ENCODE measurements around the gene MATN4.
A peak's percentile ranks its signal among the peaks of the same experiment; 100 is the strongest.
"Not testable (repeated sequence)": the region's sequence is repeated elsewhere in the genome, so short reads cannot be mapped to it uniquely, and the experiment has no call there.

The MATN4 gene, protein sequence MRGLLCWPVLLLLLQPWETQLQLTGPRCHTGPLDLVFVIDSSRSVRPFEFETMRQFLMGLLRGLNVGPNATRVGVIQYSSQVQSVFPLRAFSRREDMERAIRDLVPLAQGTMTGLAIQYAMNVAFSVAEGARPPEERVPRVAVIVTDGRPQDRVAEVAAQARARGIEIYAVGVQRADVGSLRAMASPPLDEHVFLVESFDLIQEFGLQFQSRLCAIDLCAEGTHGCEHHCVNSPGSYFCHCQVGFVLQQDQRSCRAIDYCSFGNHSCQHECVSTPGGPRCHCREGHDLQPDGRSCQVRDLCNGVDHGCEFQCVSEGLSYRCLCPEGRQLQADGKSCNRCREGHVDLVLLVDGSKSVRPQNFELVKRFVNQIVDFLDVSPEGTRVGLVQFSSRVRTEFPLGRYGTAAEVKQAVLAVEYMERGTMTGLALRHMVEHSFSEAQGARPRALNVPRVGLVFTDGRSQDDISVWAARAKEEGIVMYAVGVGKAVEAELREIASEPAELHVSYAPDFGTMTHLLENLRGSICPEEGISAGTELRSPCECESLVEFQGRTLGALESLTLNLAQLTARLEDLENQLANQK

DNA sequence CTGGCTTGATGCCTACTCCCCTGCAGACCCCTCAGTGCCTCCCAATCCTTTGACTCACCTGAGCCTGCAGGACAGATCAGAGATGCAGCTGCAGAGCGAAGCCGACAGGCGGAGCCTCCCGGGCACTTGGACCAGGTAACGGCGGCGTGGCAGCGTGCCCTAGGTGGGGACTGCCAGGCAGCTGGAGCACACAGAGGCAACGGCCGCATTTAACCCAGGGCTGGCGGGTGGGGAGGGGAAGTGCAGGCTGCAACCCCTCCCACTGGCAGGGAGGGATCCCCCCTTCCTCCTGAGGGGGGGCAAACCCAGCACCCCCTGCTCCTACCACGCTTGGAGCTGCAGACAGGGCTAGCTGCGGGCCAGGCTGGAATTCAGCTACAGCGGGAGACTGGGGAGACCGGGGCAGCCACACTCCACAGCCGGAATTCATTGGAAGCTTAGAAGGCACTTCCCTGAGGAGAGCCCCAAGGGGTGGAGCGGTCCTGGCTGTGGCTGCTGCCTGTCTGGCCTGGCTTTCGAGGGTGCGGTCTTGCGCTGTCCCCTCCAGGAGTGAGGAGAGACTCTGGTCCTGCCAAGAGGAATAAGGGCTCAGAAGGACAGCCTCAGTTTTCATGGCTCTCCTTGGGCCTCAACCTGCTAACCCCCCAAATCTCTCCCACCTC lies at the start of gene MATN4:
Gene MATN4 (minus strand): TSS at position 183 of the 662 bp plus-strand sequence. CDS start 2,717 bp downstream, outside the sequence.
- no peak for DNase-seq

DNA sequence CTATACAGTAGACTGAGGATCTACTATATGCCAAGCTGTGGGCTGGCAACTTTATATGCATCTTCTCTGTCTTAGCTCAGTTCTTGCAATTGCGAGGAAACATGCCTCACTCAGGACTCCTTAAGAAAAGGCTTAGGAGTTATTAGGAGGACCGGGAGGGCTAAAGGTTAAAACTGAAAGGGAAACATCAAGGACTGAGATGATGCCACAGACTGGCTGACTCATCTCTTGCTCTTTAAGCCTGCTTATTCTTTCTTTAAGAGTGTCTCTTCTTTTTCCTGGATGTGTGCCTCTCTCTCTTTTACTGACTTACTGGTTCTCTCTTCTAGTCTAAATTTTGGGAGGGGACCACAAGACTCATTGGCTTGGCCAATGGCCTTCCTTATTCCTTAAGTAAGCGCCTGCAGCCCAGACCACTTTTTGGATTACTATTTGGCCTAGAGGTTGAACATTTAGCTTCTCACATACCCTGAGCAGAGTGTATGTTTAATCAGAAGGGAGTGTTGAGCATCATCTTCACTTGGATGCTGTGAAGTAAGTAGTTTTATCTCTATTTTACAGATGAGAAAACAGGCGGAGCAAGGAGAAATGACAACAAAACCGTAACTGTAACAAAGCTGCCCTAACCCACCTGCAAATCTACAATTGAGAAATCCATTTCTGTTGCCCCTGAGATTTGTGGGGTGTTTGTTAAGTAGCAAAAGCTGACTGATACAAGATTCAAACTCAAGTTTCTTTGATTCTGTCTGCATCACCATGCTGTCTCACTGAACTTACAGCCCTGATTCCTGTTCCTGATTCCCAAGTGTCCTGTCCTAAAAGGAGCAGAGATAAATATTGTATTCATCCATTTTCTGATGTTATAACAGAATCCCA lies 47.3 kb upstream of the MATN4 start:
- DNase-seq: no peak

DNA sequence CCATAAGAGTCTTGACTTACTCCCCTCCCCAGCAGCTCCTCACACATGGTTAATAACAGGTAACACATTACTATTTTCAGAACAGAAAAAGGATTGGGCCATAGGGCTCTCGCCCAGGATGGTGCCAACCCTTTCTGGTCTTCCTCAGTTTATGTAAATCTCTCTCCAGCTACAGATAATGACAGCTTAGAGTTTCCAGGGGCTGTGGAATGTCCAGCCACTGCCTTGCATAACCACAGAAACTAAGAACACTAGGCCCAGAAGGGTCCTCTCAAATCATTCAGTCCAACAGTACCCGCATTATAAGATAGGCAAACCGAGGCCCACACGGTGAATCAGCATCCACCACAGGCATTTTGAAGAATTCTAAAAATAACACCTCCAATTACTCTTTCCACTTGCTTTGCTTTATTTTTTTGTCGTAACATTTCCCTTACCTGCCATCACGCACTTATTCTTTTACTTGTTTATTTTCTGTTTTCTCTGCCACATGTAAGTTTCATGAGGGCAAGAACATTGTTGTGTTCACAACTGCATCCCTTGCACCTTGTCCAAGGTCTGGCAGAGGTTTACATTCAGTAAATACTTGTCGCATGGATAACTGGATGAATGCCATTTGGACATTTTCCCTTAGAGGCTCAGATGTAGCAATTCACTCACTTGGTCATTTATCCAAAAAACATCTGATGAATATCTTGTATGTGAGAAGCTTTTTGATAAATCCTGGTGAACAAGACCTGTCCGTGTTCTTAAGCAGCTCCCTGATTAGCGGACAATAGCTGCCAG lies 46.5 kb upstream of the MATN4 start:
- no peak for DNase-seq

DNA sequence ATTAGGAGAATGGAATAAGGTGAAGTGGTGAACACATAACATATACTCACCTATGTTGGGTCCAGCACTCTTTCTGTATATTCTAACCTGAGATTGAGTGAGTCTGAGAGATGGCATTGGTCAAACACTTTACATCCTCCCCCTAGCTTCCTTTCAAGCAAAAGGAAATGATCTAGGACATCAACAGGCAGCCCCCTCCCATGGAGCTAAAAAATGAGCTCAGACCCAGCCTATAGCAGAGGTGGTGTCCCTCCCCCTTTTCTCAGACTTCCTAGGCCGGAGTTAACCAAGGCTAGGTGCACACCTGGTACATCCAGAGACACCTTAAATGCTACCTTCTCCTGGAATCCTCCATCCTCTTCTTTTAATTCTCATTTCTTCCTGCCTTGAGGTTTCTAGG lies 45.6 kb upstream of the MATN4 start:
- no peak for DNase-seq

DNA sequence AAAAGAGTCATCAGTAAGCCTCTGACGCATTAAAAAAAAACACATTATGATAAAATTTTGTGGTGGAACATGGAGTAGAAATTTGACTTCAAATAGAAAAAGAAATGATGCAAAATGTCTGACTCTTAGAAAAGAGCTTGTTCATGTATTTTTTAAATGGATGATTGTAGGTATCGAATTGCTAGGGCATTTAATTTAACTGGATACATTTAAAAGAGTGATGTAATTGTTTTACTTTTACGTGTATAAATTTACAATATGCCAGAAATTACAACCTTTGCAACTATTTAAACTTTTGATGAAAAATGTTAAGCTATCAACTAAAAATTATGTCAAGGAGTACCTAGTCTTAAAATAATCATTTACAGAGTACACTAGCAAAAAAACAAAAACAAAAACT lies 44.6 kb upstream of the MATN4 start:
- DNase-seq: no peak

DNA sequence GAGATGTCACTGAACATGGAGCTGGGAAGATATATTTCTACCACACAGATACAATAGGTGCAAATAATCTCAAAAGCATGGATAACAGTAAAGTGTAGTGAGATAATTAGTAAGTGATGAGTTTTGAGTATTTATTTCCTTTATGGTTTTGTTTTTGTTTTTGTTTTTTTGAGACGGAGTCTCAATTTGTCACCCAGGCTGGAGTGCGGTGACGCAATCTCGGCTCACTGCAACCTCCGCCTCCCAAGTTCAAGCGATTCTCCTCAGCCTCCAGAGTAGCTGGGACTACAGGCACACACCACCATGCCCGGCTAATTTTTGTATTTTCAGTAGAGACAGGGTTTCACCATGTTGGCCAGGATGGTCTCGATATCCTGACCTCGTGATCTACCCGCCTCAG lies 42.7 kb upstream of the MATN4 start:
- DNase-seq: not testable (repeated sequence)

DNA sequence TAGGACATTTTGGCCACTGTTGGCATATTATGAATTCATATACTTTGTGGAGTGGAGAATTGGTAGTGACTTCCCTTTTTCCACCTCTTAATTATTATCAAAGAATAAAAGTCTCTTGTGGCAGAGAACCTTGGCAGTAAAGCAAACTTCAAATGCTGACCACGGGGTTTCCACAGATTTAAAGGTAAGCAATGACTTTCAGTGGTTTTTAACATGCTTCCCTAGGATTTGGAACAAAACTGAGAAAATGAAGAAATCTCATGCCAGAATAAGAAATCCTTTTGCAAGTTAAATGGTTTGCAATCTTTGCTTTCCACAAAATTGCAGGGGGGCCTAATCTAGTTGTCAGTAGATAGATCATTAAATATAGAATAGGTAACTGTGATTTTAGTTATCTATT lies 42.1 kb upstream of the MATN4 start:
- DNase-seq: no peak

DNA sequence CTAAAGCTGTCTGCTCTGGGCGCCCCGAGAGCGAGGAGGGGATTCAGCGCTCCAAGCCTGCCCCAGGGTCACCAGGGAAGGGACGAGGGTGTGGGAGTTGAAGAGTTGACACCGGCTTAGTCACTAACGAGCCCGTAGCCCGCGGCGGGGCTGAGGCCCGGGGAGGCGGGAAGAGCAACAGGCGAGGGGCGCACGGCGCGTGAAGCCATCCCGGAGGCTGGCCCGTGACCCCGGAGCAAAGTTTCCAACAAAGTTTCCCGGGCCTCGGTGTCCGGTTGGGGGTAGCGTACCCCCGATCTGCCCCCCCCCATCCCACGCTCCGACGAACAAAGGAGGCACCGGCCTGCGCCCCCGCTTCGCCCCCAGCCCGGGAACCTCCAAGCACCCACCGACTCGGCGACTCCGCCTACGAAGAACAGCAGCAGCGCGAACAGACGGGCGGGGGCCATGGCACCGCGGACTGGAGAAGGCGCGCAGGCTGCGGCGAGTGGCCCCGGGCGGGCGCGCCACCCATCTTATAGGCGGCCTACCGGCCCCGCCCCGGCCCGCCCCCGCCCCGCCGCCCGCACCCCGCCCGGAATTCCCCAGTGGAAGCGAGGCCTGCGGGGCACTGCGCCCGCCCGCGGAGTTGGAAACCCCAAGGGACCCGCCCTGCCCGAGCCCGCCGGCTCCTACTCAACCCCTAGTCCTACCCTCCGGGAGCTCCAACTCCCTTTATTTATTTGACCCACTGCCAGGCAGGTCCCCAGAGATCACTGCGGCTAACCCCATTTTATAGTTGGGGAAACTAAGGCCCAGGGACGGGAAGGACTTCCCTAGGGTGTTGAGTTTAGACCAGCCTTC lies 40.1 kb upstream of the MATN4 start, which contains the start of gene SDC4:
Gene SDC4 (minus strand): TSS at position 489 of the 843 bp plus-strand sequence. CDS start 40 bp downstream, at position 449.
- peak; percentile 66 for DNase-seq

DNA sequence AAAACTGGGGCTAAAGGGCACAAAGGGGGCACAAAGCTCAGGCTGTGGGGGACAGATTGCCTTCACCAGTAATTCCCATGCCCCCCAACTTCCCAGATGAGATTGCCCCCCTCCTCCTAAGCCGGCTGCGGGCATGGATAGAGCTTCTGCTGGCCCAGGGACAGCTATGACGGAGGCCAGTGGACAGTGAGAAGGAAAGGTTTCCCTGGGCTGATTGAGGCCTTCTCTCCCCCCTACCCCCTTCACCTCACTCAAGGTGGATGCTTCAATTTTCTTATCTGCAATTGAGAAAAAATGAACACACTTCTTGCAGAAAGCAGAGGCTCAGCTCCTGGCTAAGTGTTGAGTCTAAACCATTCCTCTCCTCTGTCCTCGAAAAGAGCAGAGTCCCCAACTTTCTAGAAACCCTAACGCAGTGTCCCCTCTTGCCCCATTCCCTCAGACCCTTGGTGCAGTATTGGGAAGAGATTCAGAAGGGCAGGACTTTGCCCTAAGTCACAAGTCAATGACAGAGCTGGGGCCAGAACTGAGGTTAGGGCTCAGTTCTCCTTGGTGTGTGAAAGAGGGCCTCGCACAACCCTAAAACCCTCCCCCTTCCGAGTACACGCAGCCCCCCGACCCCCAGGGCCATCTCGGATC lies 39.3 kb upstream of the MATN4 start:
- no peak for DNase-seq

DNA sequence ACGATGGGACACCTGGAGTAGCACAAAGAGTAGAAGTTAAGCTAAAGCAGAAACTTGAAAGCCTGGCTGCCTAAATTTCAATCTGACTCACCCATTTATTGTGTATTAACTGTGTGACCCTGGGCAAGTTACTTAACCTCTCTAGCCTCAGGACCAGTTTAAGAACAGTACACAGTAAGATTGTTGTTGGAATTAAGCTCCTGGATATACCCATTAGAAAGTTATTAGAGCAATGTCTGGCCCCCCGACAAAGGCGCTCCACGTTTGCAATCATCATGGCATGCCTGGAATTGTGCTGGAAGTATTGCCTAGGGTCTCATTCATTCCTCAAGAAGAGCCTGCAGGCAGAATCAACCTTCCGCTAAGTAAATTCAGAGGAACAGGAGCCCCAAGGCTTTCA lies 38.8 kb upstream of the MATN4 start:
- no peak for DNase-seq

DNA sequence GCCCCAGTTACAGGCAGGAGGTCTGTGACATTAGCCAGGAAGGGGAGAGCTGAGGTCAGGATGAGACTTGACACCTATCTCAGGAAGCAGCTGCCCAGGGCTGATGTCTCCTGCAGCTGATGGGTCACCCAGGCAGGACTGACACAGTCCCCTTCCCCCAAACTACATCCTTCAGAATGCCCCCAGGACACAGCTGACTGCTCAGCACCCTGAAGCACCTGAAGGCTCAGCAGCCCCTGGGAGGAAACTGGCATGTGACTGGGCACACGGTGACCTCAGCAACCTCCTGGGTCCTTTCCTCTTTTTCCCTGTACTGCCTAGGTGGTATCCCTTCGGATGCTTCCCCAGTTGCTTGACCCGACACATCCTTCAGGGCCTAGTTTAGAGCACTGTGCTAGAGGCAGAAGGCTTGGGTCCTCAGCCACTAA lies 38.2 kb upstream of the MATN4 start:
- peak; percentile 49 for DNase-seq

DNA sequence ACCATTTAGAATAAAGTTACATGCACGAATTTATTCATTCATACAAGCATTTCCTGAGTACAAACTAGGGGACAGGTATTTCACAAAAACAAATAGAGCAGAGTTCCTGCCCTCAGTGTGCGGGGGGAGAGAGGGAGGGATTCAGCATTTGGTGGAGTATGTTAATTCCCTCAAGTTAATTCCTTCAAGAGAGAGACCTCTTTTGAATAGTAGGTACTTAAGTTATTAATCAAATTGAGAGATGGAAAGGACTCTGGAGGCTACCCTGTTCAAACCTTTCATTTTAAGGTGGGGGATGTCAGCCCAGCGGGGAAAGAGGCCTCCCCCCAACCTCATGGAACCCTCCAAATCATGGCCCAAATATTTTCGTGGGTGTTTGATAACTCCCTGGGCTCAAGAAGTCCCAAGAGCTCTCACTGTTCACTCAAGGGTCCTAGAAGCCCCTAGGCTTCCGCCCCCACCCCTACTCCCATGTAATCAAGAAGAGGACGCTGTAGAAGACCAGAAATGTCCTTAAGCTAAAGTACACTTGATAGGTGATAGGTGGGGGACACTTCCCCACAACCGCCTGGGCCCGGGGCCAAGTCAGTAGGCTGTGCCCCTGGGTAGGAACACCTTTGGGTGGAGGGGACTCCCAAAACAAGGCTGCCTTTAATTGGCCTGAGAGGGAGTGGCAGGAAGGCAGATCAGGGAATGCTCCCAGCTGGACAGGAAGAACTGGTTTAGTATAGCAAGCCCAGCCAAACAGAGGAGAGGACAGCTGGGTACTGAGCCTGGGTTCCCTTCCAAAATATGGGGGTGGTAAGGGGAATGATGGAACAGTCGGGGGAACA lies 37.2 kb upstream of the MATN4 start:
- no peak for DNase-seq

DNA sequence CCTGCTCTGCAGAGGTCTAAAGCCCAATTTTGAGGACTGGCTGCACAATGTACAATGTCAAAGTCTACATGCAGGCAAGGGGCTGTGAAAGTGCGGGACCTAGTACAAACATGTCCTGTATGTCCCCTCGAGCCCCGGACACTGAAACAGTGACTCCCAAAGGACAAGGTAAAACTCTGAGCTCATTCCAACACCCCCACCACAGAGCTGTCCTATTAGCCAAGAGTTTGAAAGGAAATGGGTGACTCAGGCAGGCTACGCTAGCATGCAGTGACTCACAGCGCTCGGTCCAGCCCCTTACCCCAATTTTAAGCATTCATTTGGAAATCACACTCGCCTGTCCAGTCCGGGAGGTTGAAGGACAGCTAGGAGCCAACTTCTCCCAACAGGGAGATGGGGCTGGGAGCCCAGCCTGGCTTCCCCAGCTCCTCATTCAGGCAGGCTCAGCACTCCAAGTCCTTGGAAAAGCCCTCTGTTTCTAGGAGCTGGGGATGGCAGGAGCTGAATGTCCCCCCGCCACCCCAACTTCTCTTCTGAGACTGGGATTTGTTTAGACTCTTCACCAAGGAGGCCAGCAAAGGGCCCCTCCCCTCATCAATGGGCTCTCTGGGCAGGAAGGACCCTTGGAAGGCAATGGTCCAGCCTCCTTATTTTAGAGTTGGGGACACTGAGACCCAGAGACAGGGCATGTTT lies 36.2 kb upstream of the MATN4 start:
- DNase-seq: no peak

DNA sequence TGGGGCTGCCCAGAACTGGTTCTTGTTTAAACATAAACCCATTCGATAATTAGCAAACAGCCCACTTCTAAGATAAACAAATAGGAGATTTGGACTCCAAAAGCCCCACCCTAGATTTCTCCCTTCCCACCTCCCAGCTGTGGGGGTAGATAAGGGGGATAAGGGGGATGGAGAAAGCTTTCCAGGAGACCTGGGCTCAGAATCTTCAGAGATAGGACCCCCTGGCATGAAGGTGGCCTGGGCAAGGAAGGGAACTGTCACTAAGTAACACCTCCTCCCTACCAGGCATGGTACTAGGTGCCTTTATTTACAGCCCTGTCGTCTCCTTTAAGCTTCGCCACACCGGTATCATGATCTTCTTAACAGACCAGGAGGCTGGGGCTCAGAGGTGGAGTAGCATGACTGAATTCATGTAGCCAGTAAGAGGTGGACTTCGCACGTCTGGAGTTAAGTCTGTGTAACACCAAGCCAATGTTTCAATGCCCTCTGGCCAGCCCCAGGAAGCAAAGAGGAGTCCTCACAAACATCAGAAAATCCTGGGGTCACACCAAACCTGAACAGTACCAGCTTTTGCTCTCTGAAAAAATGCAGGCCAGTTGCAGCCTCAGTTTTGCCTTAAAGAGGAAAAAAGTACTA lies 35.6 kb upstream of the MATN4 start:
- DNase-seq: peak; percentile 68

DNA sequence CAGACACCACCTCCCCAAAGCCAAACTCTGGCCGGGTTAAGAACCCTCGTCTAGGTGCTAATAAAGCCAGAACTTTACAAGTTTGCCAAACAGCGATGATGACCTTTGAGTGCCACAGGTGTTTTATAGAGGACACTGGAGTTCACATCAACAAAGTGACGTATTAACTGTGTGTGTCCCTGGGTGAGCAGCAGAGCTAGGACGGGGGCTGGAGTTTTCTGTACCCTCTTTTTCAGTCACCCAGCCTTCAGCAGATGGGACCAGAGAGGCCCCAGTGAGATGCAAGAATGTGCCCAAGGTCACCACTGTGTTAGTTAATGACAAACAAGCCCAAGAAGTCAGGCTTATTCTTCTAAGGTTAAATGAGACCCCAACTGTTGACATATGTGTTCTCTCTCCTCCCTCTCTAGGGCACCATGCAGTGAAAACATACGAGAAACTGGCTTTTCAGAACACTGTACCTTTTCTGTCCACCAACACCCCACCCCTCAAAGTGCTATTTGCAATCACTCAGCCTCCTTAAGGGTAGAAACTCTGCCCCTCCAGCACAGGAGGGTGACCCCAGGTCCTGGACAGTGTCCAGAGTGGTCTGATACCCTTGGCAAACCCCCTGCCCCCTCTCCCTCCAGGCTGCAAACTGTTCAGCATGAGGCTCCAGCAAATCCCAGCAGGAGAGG lies 34.9 kb upstream of the MATN4 start:
- DNase-seq: no peak

DNA sequence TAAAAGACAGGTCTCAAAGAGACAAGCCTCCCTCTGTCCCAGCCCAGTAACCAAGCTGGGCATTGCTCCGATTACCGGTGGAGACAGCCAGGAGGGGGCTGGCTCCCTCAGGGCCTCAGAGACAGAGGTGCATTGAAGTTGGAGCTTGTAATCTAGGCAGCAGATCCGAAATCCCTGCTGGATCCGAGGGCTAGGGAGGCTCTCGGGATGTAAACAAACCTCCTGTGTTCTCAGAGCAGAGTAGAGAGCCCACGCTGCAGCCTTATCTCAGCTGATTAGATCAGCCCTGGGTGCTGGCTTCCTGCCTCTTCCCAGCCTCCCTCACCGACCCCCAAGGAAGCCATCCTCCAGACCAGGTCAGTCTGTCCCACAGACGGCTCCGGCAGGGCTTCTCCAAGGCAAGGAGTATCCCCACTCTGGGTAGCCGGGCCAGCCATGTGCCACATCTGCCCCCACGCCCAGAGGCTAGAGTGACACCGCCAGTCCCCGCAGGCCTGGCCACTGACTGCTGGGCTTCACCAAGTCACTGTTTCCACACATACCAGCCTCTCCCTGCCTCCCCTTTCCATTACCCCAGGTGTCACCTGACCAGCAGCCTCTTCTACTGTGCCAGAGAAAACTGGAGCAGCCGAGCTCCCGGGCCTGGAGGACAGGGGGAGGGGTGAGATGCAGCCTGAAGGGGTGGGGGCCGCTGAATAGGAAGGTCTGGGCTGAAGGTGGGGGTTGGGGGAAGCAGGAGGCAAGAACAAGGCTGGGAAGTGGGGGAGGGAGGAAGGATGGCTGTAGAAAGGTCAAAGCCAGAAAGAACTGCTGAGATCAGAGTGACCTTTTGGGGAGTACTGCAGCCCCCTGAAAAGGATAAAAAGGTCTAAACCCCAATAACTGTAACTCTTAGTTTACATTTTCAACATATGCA lies 34.1 kb upstream of the MATN4 start:
- DNase-seq: no peak

DNA sequence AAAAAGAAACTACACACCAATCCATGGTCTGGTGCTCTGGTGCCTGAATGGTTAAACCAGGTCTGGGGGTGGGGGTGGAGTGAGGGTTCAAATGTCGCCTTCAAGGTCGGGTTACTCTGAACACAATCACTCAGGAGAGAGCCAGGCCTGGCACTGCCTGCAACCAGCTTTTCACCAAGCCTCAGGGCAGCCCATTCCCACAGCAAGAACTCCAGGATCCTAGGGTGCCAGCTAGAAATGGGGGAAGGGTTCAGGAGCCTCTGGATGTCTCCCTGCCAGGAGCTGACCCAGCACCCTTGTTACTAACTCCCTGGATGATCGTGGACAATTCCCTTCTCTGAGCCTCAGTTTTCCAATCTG lies 33.5 kb upstream of the MATN4 start:
- no peak for DNase-seq
